ENCODE measurements around the gene C1QTNF12. TPM values are rescaled to one million over a fixed set of nuclear protein-coding genes. Genes with fewer than 3 reads are reported as not detected.

The C1QTNF12 gene
- polyA plus RNA-seq, 3 donors, result 1.1 TPM; not detected in 2

- H3K4me1 ChIP-seq (ENCODE audit: control insufficient read depth in 1 of 2, insufficient read depth in 2 of 2, low read length in 2 of 2), result no peaks in the 10 kb centered on the region
- H3K4me2 ChIP-seq (replicated peaks; ENCODE audit: extremely low read depth, low read length, poor library complexity, severe bottlenecking), result no peak overlapping the region
- H3K36me3 ChIP-seq (replicated peaks in 1 of 2; ENCODE audit: control insufficient read depth in 1 of 2, insufficient read depth in 2 of 2, low read length in 2 of 2), result no peaks in the 10 kb centered on the region
- intact Hi-C loops (cut with micrococcal nuclease), result no loop called here
- peaks cover 0 to 3% (median 2%) of the 10 kb centered on the region in 7 donors for H3K9me3 Mint-ChIP-seq
- TF ChIP-seq CTCF (IDR thresholded peaks at IDR 0.05), result no peak
- 31% methylated on average over 8 of the region's 11 CpGs for WGBS (ENCODE audit: insufficient coverage)
- H3K4me1 Mint-ChIP-seq, result peaks cover 5% of the 10 kb centered on the region
- no peak overlapping the region for H2AFZ ChIP-seq (ENCODE audit: insufficient read depth, low read depth, low read length, poor library complexity, severe bottlenecking)
- H3K36me3 Mint-ChIP-seq, result peaks cover 0 to 1% of the 10 kb centered on the region in 2 donors
- no peaks in the 10 kb centered on the region for H3K9me3 ChIP-seq (replicated peaks in 1 of 2; ENCODE audit: control insufficient read depth in 1 of 2, insufficient read depth in 1 of 2, low read length in 2 of 2)
- H3K4me3 ChIP-seq (replicated peaks in 1 of 3; ENCODE audit: low read depth in 2 of 3, low read length in 3 of 3), result no peak overlapping the region
- H3K79me2 ChIP-seq (ENCODE audit: insufficient read depth, low read length), result no peaks in the 10 kb centered on the region
- peaks cover 42 to 75% (median 53%) of the 10 kb centered on the region in 3 donors for H3K27me3 Mint-ChIP-seq (ENCODE audit: low read depth in 3 of 3)
- no peak overlapping the region for H3K27ac Mint-ChIP-seq
- no peak overlapping the region for H3K9ac ChIP-seq (ENCODE audit: insufficient read depth, low read length, poor library complexity, severe bottlenecking)
- DNase-seq, result no peak
- H3K27ac ChIP-seq (ENCODE audit: low read depth in 1 of 2, low read length in 2 of 2), result no peak overlapping the region
- peaks cover 7 to 52% of the 10 kb centered on the region in 2 donors for H3K27me3 ChIP-seq (ENCODE audit: control insufficient read depth in 2 of 2, insufficient read depth in 2 of 2, low read length in 2 of 2)
- H3K4me3 Mint-ChIP-seq, result peak overlapping the region in 1 of 2 donors; percentile 70
- no peaks in the 10 kb centered on the region for H4K20me1 ChIP-seq (ENCODE audit: insufficient read depth, low read length)
These were observed 39.0 kb downstream of the C1QTNF12 start for GRCh38 chr1:1207571-1207892.

GRCh38 chr1:1206966-1207531 is 39.5 kb downstream of the C1QTNF12 start:
- peaks cover 5% of the 10 kb centered on the region for H3K4me1 Mint-ChIP-seq
- Histone ChIP-seq H3K79me2 (ENCODE audit: insufficient read depth, low read length) (no peaks in the 10 kb centered on the region), H3K4me3 (replicated peaks in 1 of 3; ENCODE audit: low read depth in 2 of 3, low read length in 3 of 3) (no peak overlapping the region), H4K20me1 (ENCODE audit: insufficient read depth, low read length) (no peaks in the 10 kb centered on the region), H3K27me3 (ENCODE audit: control insufficient read depth in 2 of 2, insufficient read depth in 2 of 2, low read length in 2 of 2) (peaks cover 7 to 48% of the 10 kb centered on the region in 2 donors), H2AFZ (ENCODE audit: insufficient read depth, low read depth, low read length, poor library complexity, severe bottlenecking) (no peak overlapping the region), H3K9me3 (replicated peaks in 1 of 2; ENCODE audit: control insufficient read depth in 1 of 2, insufficient read depth in 1 of 2, low read length in 2 of 2) (no peaks in the 10 kb centered on the region), H3K4me1 (ENCODE audit: control insufficient read depth in 1 of 2, insufficient read depth in 2 of 2, low read length in 2 of 2) (no peaks in the 10 kb centered on the region), H3K27ac (ENCODE audit: low read depth in 1 of 2, low read length in 2 of 2) (no peak overlapping the region), H3K4me2 (replicated peaks; ENCODE audit: extremely low read depth, low read length, poor library complexity, severe bottlenecking) (no peak overlapping the region), H3K36me3 (replicated peaks in 1 of 2; ENCODE audit: control insufficient read depth in 1 of 2, insufficient read depth in 2 of 2, low read length in 2 of 2) (no peaks in the 10 kb centered on the region), H3K9ac (ENCODE audit: insufficient read depth, low read length, poor library complexity, severe bottlenecking) (no peak overlapping the region)
- no peak for DNase-seq
- intact Hi-C loops (cut with micrococcal nuclease), result no loop called here
- WGBS (ENCODE audit: insufficient coverage), result 51% methylated on average over 14 of the region's 19 CpGs
- peak overlapping the region in 1 of 7 donors; percentile 50 for H3K27ac Mint-ChIP-seq
- peaks cover 41 to 71% (median 50%) of the 10 kb centered on the region in 3 donors for H3K27me3 Mint-ChIP-seq (ENCODE audit: low read depth in 3 of 3)
- H3K4me3 Mint-ChIP-seq, result peak overlapping the region in 1 of 2 donors; percentile 70
- H3K9me3 Mint-ChIP-seq, result peaks cover 0 to 3% (median 2%) of the 10 kb centered on the region in 7 donors
- H3K36me3 Mint-ChIP-seq, result peaks cover 0 to 1% of the 10 kb centered on the region in 2 donors
- no peak for TF ChIP-seq CTCF (IDR thresholded peaks at IDR 0.05)
